H1 (cell line): ENCODE data around the gene EIF2B2. TPM values are rescaled to one million over a fixed set of nuclear protein-coding genes. Genes with fewer than 3 reads are reported as not detected.

Experiments used
- BRCA1 ChIP-seq: IDR thresholded peaks from 2 replicates; pipeline ENCODE4 v1.6.1; 2012; ENCODE audit warnings: low read depth, low read length, improper control_type of control experiment
- CHD7 ChIP-seq: fragments of 300-600 bp; sonication (generic); IDR thresholded peaks from 2 replicates; pipeline ENCODE4 v1.7.1; 2012; ENCODE audit warnings: low read length, moderate library complexity, mild to moderate bottlenecking, inconsistent platforms; ENCODE audit not compliant: insufficient replicate concordance
- EZH2 ChIP-seq: fragments of 200-600 bp; sonication (generic); IDR thresholded peaks from 2 replicates; pipeline ENCODE4 v1.7.1; 2012; ENCODE audit warnings: low read depth, mild to moderate bottlenecking, moderate library complexity, low read length, inconsistent platforms; ENCODE audit not compliant: severe bottlenecking
- GTF2F1 ChIP-seq: IDR thresholded peaks from 2 replicates; pipeline ENCODE4 v1.6.1; 2012; ENCODE audit warnings: low read depth, low read length, improper control_type of control experiment, borderline replicate concordance
- MAX ChIP-seq: IDR thresholded peaks from 2 replicates; pipeline ENCODE4 v1.6.1; 2012; ENCODE audit warnings: inconsistent platforms
- POLR2A ChIP-seq, 2 experiments: IDR thresholded peaks; 1 replicate in 1 of 2; 2 replicates in 1 of 2; pipeline ENCODE4 v1.6.1; 2011; ENCODE audit warnings: low read depth in 2 of 2, low read length in 2 of 2, mild to moderate bottlenecking in 2 of 2; ENCODE audit errors: control extremely low read depth in 1 of 2
- RXRA ChIP-seq: IDR thresholded peaks from 2 replicates; pipeline ENCODE4 v1.6.1; 2011; ENCODE audit warnings: low read depth, mild to moderate bottlenecking, low read length, moderate library complexity; ENCODE audit not compliant: insufficient read depth
- SIX5 ChIP-seq: IDR thresholded peaks from 2 replicates; pipeline ENCODE4 v1.6.1; 2011; ENCODE audit warnings: mild to moderate bottlenecking, low read depth, low read length
- SP1 ChIP-seq: IDR thresholded peaks from 2 replicates; pipeline ENCODE4 v1.6.1; 2011; ENCODE audit warnings: low read depth, low read length
- TBP ChIP-seq: IDR thresholded peaks from 2 replicates; pipeline ENCODE4 v1.6.1; 2011; ENCODE audit warnings: low read depth, low read length, improper control_type of control experiment
- TCF12 ChIP-seq: IDR thresholded peaks from 2 replicates; pipeline ENCODE4 v1.6.1; 2011; ENCODE audit warnings: low read depth, mild to moderate bottlenecking, low read length
- USF2 ChIP-seq: IDR thresholded peaks from 2 replicates; pipeline ENCODE4 v1.6.1; 2011; ENCODE audit warnings: low read length, improper control_type of control experiment
- polyA plus RNA-seq, 7 experiments: library from polyadenylated mRNA; depleted of rRNA in 3 of 7; stranded (reverse) in 5 of 7; unstranded in 2 of 7; fragments of >200 nt in 5 of 7; fragments of 200-250 nt in 2 of 7; gene quantifications; 1 replicate in 5 of 7; 2 replicates in 1 of 7; 4 replicates in 1 of 7; pipeline versions ENCODE4 v1.2.1 to v1.2.3, GENCODE V29; 2011 to 2013; ENCODE audit warnings: missing spikeins in 2 of 7, mixed read lengths in 2 of 7
- total RNA-seq: library from RNA; stranded (reverse); fragmentation: NEBNext Ultra II Directional; extraction: Animal tissue kit (Norgen Biotek cat#: 25700); gene quantifications from 2 replicates; pipeline ENCODE4 v1.2.1, GENCODE V29; 2021

The EIF2B2 gene
- total and polyA plus RNA-seq, 2 of the 8 experiments (the other 6 are each of a cell fraction or from before 2014, with no cell fraction given), result 42.6 to 79.9 TPM

- TF ChIP-seq CHD7, result no peak
- TF ChIP-seq TBP, result no peak
- TF ChIP-seq SIX5, result no peak
- TF ChIP-seq MAX, result no peak
- no peak for TF ChIP-seq POLR2A (IDR thresholded peaks at IDR 0.05; ENCODE audit: control extremely low read depth in 1 of 2, low read depth in 2 of 2, low read length in 2 of 2)
- no peak for TF ChIP-seq SP1
- TF ChIP-seq USF2, result no peak
- TF ChIP-seq TCF12, result no peak
- no peak for TF ChIP-seq GTF2F1
- TF ChIP-seq EZH2, result no peak
- no peak for TF ChIP-seq BRCA1
- no peak for TF ChIP-seq RXRA
Measured at GRCh38 chr14:75018694-75019093, 16.0 kb downstream of the EIF2B2 start (continued).
